Measurements from ENCODE around the gene HOXC4. TPM values are rescaled to one million over a fixed set of nuclear protein-coding genes. Genes with fewer than 3 reads are reported as not detected.

The HOXC4 gene
- total and polyA plus RNA-seq, 7 donors = 0.38 to 1.2 (median 0.69) TPM; not detected in 3

GRCh38 chr12:54033106-54033979, 20.3 kb upstream of the HOXC4 start:
- H3K36me3 ChIP-seq = no peaks in the 10 kb centered on the region
- no peaks in the 10 kb centered on the region for H3K9me3 ChIP-seq
- 3 to 4% methylated on average over 61 of the region's 61 CpGs for WGBS, 2 donors
- TF ChIP-seq POLR2AphosphoS5 (IDR thresholded peaks at IDR 0.05) (no peak), EP300 (IDR thresholded peaks at IDR 0.05) (no peak), POLR2A (IDR thresholded peaks at IDR 0.05) (no peak)
- TF ChIP-seq, protein P1, sequence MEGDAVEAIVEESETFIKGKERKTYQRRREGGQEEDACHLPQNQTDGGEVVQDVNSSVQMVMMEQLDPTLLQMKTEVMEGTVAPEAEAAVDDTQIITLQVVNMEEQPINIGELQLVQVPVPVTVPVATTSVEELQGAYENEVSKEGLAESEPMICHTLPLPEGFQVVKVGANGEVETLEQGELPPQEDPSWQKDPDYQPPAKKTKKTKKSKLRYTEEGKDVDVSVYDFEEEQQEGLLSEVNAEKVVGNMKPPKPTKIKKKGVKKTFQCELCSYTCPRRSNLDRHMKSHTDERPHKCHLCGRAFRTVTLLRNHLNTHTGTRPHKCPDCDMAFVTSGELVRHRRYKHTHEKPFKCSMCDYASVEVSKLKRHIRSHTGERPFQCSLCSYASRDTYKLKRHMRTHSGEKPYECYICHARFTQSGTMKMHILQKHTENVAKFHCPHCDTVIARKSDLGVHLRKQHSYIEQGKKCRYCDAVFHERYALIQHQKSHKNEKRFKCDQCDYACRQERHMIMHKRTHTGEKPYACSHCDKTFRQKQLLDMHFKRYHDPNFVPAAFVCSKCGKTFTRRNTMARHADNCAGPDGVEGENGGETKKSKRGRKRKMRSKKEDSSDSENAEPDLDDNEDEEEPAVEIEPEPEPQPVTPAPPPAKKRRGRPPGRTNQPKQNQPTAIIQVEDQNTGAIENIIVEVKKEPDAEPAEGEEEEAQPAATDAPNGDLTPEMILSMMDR (IDR thresholded peaks at IDR 0.05) = no peak
- H3K27me3 ChIP-seq = peaks cover 50 to 100% (median 96%) of the 10 kb centered on the region in 3 donors
- intact Hi-C loops (cut with DNase I) = loop anchor here (5.0 kb wide), 1 partner anchor 94 kb away; no protein-coding TSS in a partner anchor
- DNase-seq = no peak
- H3K27ac ChIP-seq = peak overlapping the region in 3 of 4 donors; percentile 33 to 65 (median 44)
- H3K4me1 ChIP-seq = peaks cover 0 to 40% (median 34%) of the 10 kb centered on the region in 4 donors
- peak overlapping the region; percentile 7 to 49 (median 32) for H3K4me3 ChIP-seq

DNA sequence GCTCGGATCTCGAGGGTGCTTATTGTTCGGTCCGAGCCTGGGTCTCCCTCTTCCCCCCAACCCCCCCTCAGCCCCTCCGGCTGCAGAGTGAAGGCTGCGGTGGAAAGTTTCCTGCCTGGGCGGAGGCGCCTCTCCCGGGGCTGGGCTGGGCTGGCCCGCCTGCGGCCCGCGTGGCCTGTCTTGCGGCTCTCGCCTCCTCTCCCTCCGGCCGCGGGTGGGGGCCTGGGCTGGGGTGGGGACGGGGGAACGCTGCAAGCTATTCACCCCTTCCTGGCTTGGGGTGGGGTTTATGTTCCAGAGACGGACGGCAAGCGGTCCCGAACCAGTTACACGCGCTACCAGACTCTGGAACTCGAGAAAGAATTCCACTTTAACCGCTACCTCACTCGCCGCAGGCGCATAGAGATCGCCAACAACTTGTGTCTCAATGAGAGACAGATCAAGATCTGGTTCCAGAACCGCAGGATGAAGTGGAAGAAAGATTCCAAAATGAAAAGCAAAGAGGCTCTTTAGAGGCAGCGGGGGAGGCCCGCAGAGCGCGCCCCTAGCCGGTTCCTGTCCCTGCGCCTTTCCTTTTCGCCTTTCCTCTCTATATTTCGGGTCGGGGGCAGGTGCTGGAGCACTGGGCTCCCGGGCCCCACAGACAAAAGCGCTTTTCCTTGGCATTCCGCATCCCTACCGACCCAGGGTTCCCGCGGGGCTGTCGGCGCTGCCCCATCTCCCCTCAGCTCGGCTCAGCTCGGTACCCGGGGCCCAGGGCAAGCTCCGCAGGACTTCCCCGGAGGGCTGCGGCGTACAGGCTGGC, 19.5 kb upstream of the HOXC4 start:
- peaks cover 0 to 34% (median 30%) of the 10 kb centered on the region in 4 donors for H3K4me1 ChIP-seq
- intact Hi-C loops (cut with DNase I) = loop anchor here (5.0 kb wide), 1 partner anchor 93 kb away; no protein-coding TSS in a partner anchor
- peaks cover 44 to 100% (median 96%) of the 10 kb centered on the region in 3 donors for H3K27me3 ChIP-seq

GRCh38 chr12:54034785-54035310, 18.8 kb upstream of the HOXC4 start:
- no peak for DNase-seq
- intact Hi-C loops (cut with DNase I) = loop anchor here (5.0 kb wide), 1 partner anchor 92 kb away; no protein-coding TSS in a partner anchor
- Histone ChIP-seq H3K4me3 (no peak overlapping the region), H3K36me3 (no peaks in the 10 kb centered on the region), H3K27ac (no peak overlapping the region), H3K4me1 (peaks cover 0 to 29% (median 25%) of the 10 kb centered on the region in 4 donors), H3K27me3 (peaks cover 39 to 100% (median 94%) of the 10 kb centered on the region in 3 donors), H3K9me3 (no peaks in the 10 kb centered on the region)
- 38 to 42% methylated on average over 22 of the region's 22 CpGs for WGBS, 2 donors
- TF ChIP-seq, protein P1 (IDR thresholded peaks at IDR 0.05) = no peak
- no peak for TF ChIP-seq POLR2AphosphoS5 (IDR thresholded peaks at IDR 0.05)
- no peak for TF ChIP-seq EP300 (IDR thresholded peaks at IDR 0.05)
- TF ChIP-seq POLR2A (IDR thresholded peaks at IDR 0.05) = no peak

More for the DNA sequence above, 19.5 kb upstream of the HOXC4 start:
- Histone ChIP-seq H3K9me3 (no peaks in the 10 kb centered on the region), H3K36me3 (no peaks in the 10 kb centered on the region), H3K27ac (peak overlapping the region in 2 of 4 donors; percentile 33 to 65), H3K4me3 (peak overlapping the region; percentile 7 to 49 (median 32))
- TF ChIP-seq, protein P1 (IDR thresholded peaks at IDR 0.05) = no peak
- no peak for TF ChIP-seq EP300 (IDR thresholded peaks at IDR 0.05)
- TF ChIP-seq POLR2AphosphoS5 (IDR thresholded peaks at IDR 0.05) = no peak
- 8 to 22% methylated on average over 57 of the region's 57 CpGs for WGBS, 2 donors
- no peak for DNase-seq

- TF ChIP-seq EP300 (IDR thresholded peaks at IDR 0.05) = no peak
- TF ChIP-seq POLR2A (IDR thresholded peaks at IDR 0.05) = no peak
- TF ChIP-seq POLR2AphosphoS5 (IDR thresholded peaks at IDR 0.05) = no peak
- TF ChIP-seq, protein P1 (IDR thresholded peaks at IDR 0.05) = no peak
- WGBS, 2 donors = 49 to 74% methylated on average over 6 of the region's 6 CpGs
- intact Hi-C loops (cut with DNase I) = no loop called here
- Histone ChIP-seq H3K4me1 (peaks cover 0 to 29% (median 25%) of the 10 kb centered on the region in 4 donors), H3K9me3 (no peaks in the 10 kb centered on the region), H3K36me3 (no peaks in the 10 kb centered on the region), H3K4me3 (no peak overlapping the region), H3K27ac (no peak overlapping the region), H3K27me3 (peaks cover 32 to 100% (median 94%) of the 10 kb centered on the region in 3 donors)
- no peak for DNase-seq
These were observed 17.9 kb upstream of the HOXC4 start for GRCh38 chr12:54035568-54036264.

Measured in sigmoid colon (tissue), 7 donors.